GM23338 (cell line): ENCODE results near the gene TTLL9.

Source experiments
- CREB1 ChIP-seq: fragments of 250-450 bp; sonication (Bioruptor Pico); IDR thresholded peaks from 2 replicates; pipeline ENCODE4 v1.5.0; 2020; ENCODE audit warnings: low read depth, mild to moderate bottlenecking, moderate library complexity
- EZH2 ChIP-seq: fragments of 200-600 bp; sonication (generic); IDR thresholded peaks from one replicate; pipeline ENCODE4 v1.8.0; 2017; ENCODE audit warnings: antibody characterized with exemption, mild to moderate bottlenecking, low read depth; ENCODE audit not compliant: unreplicated experiment
- EZH2phosphoT487 ChIP-seq: fragments of 200-600 bp; sonication (generic); IDR thresholded peaks from one replicate; pipeline ENCODE4 v1.8.1; 2018; ENCODE audit warnings: antibody characterized with exemption; ENCODE audit not compliant: unreplicated experiment
- JUNB ChIP-seq: IDR thresholded peaks from one replicate; pipeline ENCODE4 v1.6.1; 2016; ENCODE audit warnings: antibody characterized with exemption; ENCODE audit not compliant: unreplicated experiment
- NANOG ChIP-seq: IDR thresholded peaks from 2 replicates; pipeline ENCODE4 v1.6.1; 2016; ENCODE audit warnings: antibody characterized with exemption, borderline replicate concordance
- POLR2AphosphoS5 ChIP-seq: IDR thresholded peaks from 2 replicates; pipeline ENCODE4 v1.6.1; 2016; ENCODE audit warnings: antibody characterized with exemption, low read depth
- ZNF114 ChIP-seq: fragments of 250-450 bp; sonication (Bioruptor Pico); IDR thresholded peaks from 2 replicates; pipeline ENCODE4 v1.5.0; 2020; ENCODE audit warnings: mild to moderate bottlenecking, moderate library complexity
- TF ChIP-seq, protein P1 (sequence below), 2 experiments: fragments of 200-600 bp in 1 of 2; sonication (generic) in 1 of 2; conservative IDR thresholded peaks; 2 replicates each; pipeline versions ENCODE4 v1.5.1 to v1.6.1; 2016 to 2017; ENCODE audit warnings: antibody characterized with exemption in 2 of 2, low read depth in 2 of 2, mild to moderate bottlenecking in 2 of 2, moderate library complexity in 1 of 2

DNA sequence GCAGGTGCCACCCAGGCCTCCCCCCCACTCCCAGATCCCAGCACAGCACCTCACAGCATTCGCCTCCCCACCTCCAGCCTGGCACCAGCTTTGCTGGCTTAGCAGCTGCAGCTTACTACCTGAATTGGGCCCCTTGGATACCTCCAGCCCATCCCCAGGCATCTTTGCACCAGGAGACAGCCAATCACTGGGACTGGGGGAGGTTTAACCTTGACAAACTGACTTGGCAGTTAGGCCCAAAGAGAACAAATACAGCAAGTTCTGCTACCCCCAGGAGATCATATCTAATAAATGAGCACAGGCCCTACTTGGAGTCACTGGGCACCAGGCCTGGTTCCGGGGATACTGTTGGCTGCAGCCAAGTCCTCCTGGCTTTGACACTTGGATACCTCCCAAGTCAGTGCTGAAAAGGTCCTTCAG lies 72.6 kb downstream of the TTLL9 start:
- no peak for TF ChIP-seq POLR2AphosphoS5
- TF ChIP-seq EZH2, result no peak
- TF ChIP-seq, protein P1, sequence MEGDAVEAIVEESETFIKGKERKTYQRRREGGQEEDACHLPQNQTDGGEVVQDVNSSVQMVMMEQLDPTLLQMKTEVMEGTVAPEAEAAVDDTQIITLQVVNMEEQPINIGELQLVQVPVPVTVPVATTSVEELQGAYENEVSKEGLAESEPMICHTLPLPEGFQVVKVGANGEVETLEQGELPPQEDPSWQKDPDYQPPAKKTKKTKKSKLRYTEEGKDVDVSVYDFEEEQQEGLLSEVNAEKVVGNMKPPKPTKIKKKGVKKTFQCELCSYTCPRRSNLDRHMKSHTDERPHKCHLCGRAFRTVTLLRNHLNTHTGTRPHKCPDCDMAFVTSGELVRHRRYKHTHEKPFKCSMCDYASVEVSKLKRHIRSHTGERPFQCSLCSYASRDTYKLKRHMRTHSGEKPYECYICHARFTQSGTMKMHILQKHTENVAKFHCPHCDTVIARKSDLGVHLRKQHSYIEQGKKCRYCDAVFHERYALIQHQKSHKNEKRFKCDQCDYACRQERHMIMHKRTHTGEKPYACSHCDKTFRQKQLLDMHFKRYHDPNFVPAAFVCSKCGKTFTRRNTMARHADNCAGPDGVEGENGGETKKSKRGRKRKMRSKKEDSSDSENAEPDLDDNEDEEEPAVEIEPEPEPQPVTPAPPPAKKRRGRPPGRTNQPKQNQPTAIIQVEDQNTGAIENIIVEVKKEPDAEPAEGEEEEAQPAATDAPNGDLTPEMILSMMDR (conservative IDR thresholded peaks at IDR 0.05; ENCODE audit: low read depth in 2 of 2), result no peak
- no peak for TF ChIP-seq NANOG
- TF ChIP-seq JUNB, result no peak
- TF ChIP-seq ZNF114 (CRISPR knock-in tag), result no peak
- no peak for TF ChIP-seq CREB1 (CRISPR knock-in tag)
- TF ChIP-seq EZH2phosphoT487, result no peak
